ENCODE measurements around the gene MRC2. TPM values are rescaled to one million over a fixed set of nuclear protein-coding genes. Genes with fewer than 3 reads are reported as not detected.
"Not testable (repeated sequence)": the region's sequence is repeated elsewhere in the genome, so short reads cannot be mapped to it uniquely, and the experiment has no call there.

Gene MRC2
- total and polyA plus RNA-seq, 2 experiments from 2014 or later = 104 to 121 TPM

GRCh38 chr17:62581764-62582163 lies 45.7 kb upstream of the MRC2 start:
- Histone ChIP-seq H3K4me3 (no peak overlapping the region), H3K9me3 (ENCODE audit: low read depth) (no peaks in the 10 kb centered on the region), H3K27ac (no peak overlapping the region), H3K36me3 (replicated peaks; ENCODE audit: insufficient read depth, low read depth) (no peaks in the 10 kb centered on the region), H3K79me2 (no peaks in the 10 kb centered on the region), H4K20me1 (ENCODE audit: insufficient read depth, poor library complexity, severe bottlenecking) (no peaks in the 10 kb centered on the region), H3K4me2 (no peak overlapping the region), H2AFZ (no peak overlapping the region), H3K9me2 (replicated peaks; ENCODE audit: insufficient read depth) (no peaks in the 10 kb centered on the region), H3K27me3 (no peaks in the 10 kb centered on the region), H3K4me1 (ENCODE audit: insufficient read depth) (no peaks in the 10 kb centered on the region)
- no peak for DNase-seq (ENCODE audit: low spot score)
- 78% methylated on average over 1 of the region's 1 CpG for WGBS (ENCODE audit: low lambda C conversion rate, missing lambda C conversion rate)
- TF ChIP-seq, protein P1, sequence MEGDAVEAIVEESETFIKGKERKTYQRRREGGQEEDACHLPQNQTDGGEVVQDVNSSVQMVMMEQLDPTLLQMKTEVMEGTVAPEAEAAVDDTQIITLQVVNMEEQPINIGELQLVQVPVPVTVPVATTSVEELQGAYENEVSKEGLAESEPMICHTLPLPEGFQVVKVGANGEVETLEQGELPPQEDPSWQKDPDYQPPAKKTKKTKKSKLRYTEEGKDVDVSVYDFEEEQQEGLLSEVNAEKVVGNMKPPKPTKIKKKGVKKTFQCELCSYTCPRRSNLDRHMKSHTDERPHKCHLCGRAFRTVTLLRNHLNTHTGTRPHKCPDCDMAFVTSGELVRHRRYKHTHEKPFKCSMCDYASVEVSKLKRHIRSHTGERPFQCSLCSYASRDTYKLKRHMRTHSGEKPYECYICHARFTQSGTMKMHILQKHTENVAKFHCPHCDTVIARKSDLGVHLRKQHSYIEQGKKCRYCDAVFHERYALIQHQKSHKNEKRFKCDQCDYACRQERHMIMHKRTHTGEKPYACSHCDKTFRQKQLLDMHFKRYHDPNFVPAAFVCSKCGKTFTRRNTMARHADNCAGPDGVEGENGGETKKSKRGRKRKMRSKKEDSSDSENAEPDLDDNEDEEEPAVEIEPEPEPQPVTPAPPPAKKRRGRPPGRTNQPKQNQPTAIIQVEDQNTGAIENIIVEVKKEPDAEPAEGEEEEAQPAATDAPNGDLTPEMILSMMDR (IDR thresholded peaks at IDR 0.05; ENCODE audit: poor library complexity) = no peak
- TF ChIP-seq EZH2 (IDR thresholded peaks at IDR 0.05; ENCODE audit: borderline replicate concordance) (no peak), EZH2phosphoT487 (IDR thresholded peaks at IDR 0.05; ENCODE audit: low read depth, severe bottlenecking, unreplicated experiment) (no peak)

DNA sequence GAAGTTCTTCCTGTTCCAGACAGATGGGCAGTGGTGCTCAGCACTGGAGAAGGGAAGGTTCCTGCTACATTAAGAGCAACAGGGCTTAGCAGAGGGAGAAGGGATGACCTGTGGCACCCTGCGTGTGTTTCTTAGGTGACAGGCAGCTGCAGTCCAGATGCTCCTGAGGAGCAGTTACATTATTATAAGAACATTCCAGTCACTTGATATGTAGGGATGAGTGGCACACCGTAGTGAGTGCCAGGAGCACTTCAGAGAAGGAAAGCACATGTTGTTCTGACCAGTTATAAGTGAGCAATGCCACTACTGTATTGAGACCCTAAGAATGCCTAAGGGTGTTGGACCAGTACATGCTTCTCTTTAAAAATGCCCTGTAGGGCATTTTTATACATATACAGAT lies 39.9 kb upstream of the MRC2 start:
- Histone ChIP-seq H3K79me2 (no peaks in the 10 kb centered on the region), H3K9me2 (replicated peaks; ENCODE audit: insufficient read depth) (no peaks in the 10 kb centered on the region), H3K9me3 (ENCODE audit: low read depth) (no peaks in the 10 kb centered on the region), H4K20me1 (ENCODE audit: insufficient read depth, poor library complexity, severe bottlenecking) (no peaks in the 10 kb centered on the region), H3K4me2 (no peak overlapping the region), H3K27ac (no peak overlapping the region), H3K4me1 (ENCODE audit: insufficient read depth) (no peaks in the 10 kb centered on the region), H3K36me3 (replicated peaks; ENCODE audit: insufficient read depth, low read depth) (no peaks in the 10 kb centered on the region), H3K27me3 (no peaks in the 10 kb centered on the region), H2AFZ (no peak overlapping the region), H3K4me3 (no peak overlapping the region)
- DNase-seq (ENCODE audit: low spot score) = no peak
- TF ChIP-seq EZH2phosphoT487 (IDR thresholded peaks at IDR 0.05; ENCODE audit: low read depth, severe bottlenecking, unreplicated experiment) = no peak
- TF ChIP-seq EZH2 (IDR thresholded peaks at IDR 0.05; ENCODE audit: borderline replicate concordance) = no peak
- TF ChIP-seq, protein P1 (IDR thresholded peaks at IDR 0.05; ENCODE audit: poor library complexity) = no peak
- 76% methylated on average over 2 of the region's 2 CpGs for WGBS (ENCODE audit: low lambda C conversion rate, missing lambda C conversion rate)

GRCh38 chr17:62588109-62588508 lies 39.4 kb upstream of the MRC2 start:
- Histone ChIP-seq H3K27ac (no peak overlapping the region), H3K4me1 (ENCODE audit: insufficient read depth) (no peaks in the 10 kb centered on the region), H2AFZ (no peak overlapping the region), H3K4me2 (no peak overlapping the region), H3K4me3 (no peak overlapping the region), H3K27me3 (no peaks in the 10 kb centered on the region), H3K9me2 (replicated peaks; ENCODE audit: insufficient read depth) (no peaks in the 10 kb centered on the region), H3K79me2 (no peaks in the 10 kb centered on the region), H3K36me3 (replicated peaks; ENCODE audit: insufficient read depth, low read depth) (no peaks in the 10 kb centered on the region), H4K20me1 (ENCODE audit: insufficient read depth, poor library complexity, severe bottlenecking) (no peaks in the 10 kb centered on the region), H3K9me3 (ENCODE audit: low read depth) (no peaks in the 10 kb centered on the region)
- DNase-seq (ENCODE audit: low spot score) = no peak
- 97% methylated on average over 7 of the region's 7 CpGs for WGBS (ENCODE audit: low lambda C conversion rate, missing lambda C conversion rate)
- TF ChIP-seq, protein P1 (IDR thresholded peaks at IDR 0.05; ENCODE audit: poor library complexity) = no peak
- TF ChIP-seq EZH2 (IDR thresholded peaks at IDR 0.05; ENCODE audit: borderline replicate concordance) (no peak), EZH2phosphoT487 (IDR thresholded peaks at IDR 0.05; ENCODE audit: low read depth, severe bottlenecking, unreplicated experiment) (no peak)

GRCh38 chr17:62591333-62591732 lies 36.1 kb upstream of the MRC2 start:
- H3K4me2 ChIP-seq = no peak overlapping the region
- no peaks in the 10 kb centered on the region for H4K20me1 ChIP-seq (ENCODE audit: insufficient read depth, poor library complexity, severe bottlenecking)
- WGBS (ENCODE audit: low lambda C conversion rate, missing lambda C conversion rate) = 91% methylated on average over 6 of the region's 6 CpGs
- H3K79me2 ChIP-seq = no peaks in the 10 kb centered on the region
- TF ChIP-seq EZH2phosphoT487 (IDR thresholded peaks at IDR 0.05; ENCODE audit: low read depth, severe bottlenecking, unreplicated experiment) = no peak
- TF ChIP-seq, protein P1 (IDR thresholded peaks at IDR 0.05; ENCODE audit: poor library complexity) = no peak
- TF ChIP-seq EZH2 (IDR thresholded peaks at IDR 0.05; ENCODE audit: borderline replicate concordance) = no peak
- DNase-seq (ENCODE audit: low spot score) = no peak
- no peaks in the 10 kb centered on the region for H3K4me1 ChIP-seq (ENCODE audit: insufficient read depth)
- peaks cover 4% of the 10 kb centered on the region for H3K36me3 ChIP-seq (replicated peaks; ENCODE audit: insufficient read depth, low read depth)
- no peaks in the 10 kb centered on the region for H3K27me3 ChIP-seq
- no peaks in the 10 kb centered on the region for H3K9me2 ChIP-seq (replicated peaks; ENCODE audit: insufficient read depth)
- no peak overlapping the region for H3K27ac ChIP-seq
- no peak overlapping the region for H2AFZ ChIP-seq
- H3K4me3 ChIP-seq = no peak overlapping the region
- H3K9me3 ChIP-seq (ENCODE audit: low read depth) = no peaks in the 10 kb centered on the region

- not testable (repeated sequence) for H3K4me3 ChIP-seq; H3K79me2 ChIP-seq; H3K27me3 ChIP-seq; H3K27ac ChIP-seq; DNase-seq (ENCODE audit: low spot score); H3K4me1 ChIP-seq (ENCODE audit: insufficient read depth); H3K36me3 ChIP-seq (replicated peaks; ENCODE audit: insufficient read depth, low read depth); H3K4me2 ChIP-seq; H2AFZ ChIP-seq; H3K9me2 ChIP-seq (replicated peaks; ENCODE audit: insufficient read depth); H3K9me3 ChIP-seq (ENCODE audit: low read depth); H4K20me1 ChIP-seq (ENCODE audit: insufficient read depth, poor library complexity, severe bottlenecking)
- 95% methylated on average over 11 of the region's 11 CpGs for WGBS (ENCODE audit: low lambda C conversion rate, missing lambda C conversion rate)
Observed at GRCh38 chr17:62591822-62592221, 35.6 kb upstream of the MRC2 start.

Measured in hepatocyte (in vitro differentiated cells).